ENCODE measurements around the gene METRNL. TPM values are rescaled to one million over a fixed set of nuclear protein-coding genes. Genes with fewer than 3 reads are reported as not detected.
"Not testable (repeated sequence)": the region's sequence is repeated elsewhere in the genome, so short reads cannot be mapped to it uniquely, and the experiment has no call there.

The METRNL gene
- total RNA-seq, 1 experiment from 2014 or later = 58.7 TPM

- no peak for DNase-seq (ENCODE audit: low read depth, low spot score)
- Histone ChIP-seq H2AFZ (ENCODE audit: low read depth, low read length, poor library complexity, severe bottlenecking) (no peak overlapping the region), H3K27me3 (ENCODE audit: insufficient read depth, low read length) (no peaks in the 10 kb centered on the region), H3K9me3 (ENCODE audit: control insufficient read depth in 1 of 2, insufficient read depth in 1 of 2, low read depth in 1 of 2, low read length in 2 of 2) (no peaks in the 10 kb centered on the region), H3K4me2 (ENCODE audit: low read length) (no peak overlapping the region), H3K9ac (ENCODE audit: low read length) (no peak overlapping the region), H3K4me3 (replicated peaks in 1 of 2; ENCODE audit: low read depth in 1 of 2, low read length in 2 of 2) (no peak overlapping the region), H3K27ac (ENCODE audit: low read depth, low read length) (no peak overlapping the region), H3K9me2 (ENCODE audit: insufficient read depth) (no peaks in the 10 kb centered on the region), H3K36me3 (ENCODE audit: control insufficient read depth in 1 of 2, insufficient read depth in 2 of 2, low read length in 2 of 2) (peaks cover 0 to 8% of the 10 kb centered on the region in 2 experiments; a peak in 1 of 4 replicates), H4K20me1 (ENCODE audit: insufficient read depth) (no peaks in the 10 kb centered on the region), H3K79me2 (ENCODE audit: insufficient read depth, low read length) (no peaks in the 10 kb centered on the region), H3K4me1 (ENCODE audit: control insufficient read depth in 1 of 2, insufficient read depth in 2 of 2, low read length in 2 of 2) (no peaks in the 10 kb centered on the region)
- BruUV-seq (replicated peaks) = no TSS peak
- intact Hi-C loops (cut with micrococcal nuclease) = no loop called here
- TF ChIP-seq POLR2AphosphoS5 (IDR thresholded peaks at IDR 0.05; ENCODE audit: low read depth, low read length) (no peak), ATF3 (IDR thresholded peaks at IDR 0.05) (no peak), POLR2A (IDR thresholded peaks at IDR 0.05; ENCODE audit: borderline replicate concordance, extremely low read depth, insufficient read depth, insufficient read length) (no peak)
- ChIA-PET CTCF (no interaction called here), POLR2A (no interaction called here), RAD21 (ENCODE audit: low non-redundant PET in 1 of 2, low total read pairs in 2 of 2, uncharacterized antibody in 2 of 2, unreplicated experiment in 2 of 2) (no interaction called here)
- no peak; the same call in 1 of the 2 replicates for ATAC-seq
Observed at GRCh38 chr17:83030432-83030831, 49.0 kb upstream of the METRNL start.

DNA sequence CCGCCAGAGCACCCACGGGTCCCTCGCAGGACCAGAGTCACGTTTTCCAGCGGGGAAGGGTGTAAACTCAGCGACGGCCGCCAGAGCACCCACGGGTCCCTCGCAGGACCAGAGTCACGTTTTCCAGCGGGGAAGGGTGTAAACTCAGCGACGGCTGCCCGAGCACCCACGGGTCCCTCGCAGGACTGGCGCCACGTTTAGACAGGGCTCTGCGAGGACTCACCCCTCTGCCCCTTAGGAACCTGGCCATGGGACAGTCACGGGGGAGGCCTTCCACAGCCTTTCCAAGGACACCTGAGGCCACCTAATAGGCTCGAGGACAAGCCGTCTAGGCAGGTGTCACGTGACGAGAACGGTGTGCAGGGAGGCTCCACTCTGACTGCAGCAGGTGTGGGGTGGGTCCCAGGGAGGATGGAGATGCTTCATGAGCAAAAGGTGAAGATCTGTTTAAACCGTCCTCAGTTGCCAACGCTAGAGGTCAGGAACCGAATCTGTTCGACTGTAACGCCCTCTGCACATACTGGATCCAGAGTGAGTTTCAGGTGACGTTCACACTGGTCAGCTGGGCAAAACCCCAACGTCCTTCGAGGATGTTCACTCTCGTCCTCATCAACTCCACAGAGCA lies 48.0 kb upstream of the METRNL start:
- ChIA-PET POLR2A (no interaction called here), CTCF (no interaction called here), RAD21 (ENCODE audit: low non-redundant PET in 1 of 2, low total read pairs in 2 of 2, uncharacterized antibody in 2 of 2, unreplicated experiment in 2 of 2) (no interaction called here)
- no peak for TF ChIP-seq CBX3 (IDR thresholded peaks at IDR 0.05; ENCODE audit: low read depth)
- DNase-seq (ENCODE audit: low read depth, low spot score) = no peak
- BruUV-seq (replicated peaks) = no TSS peak
- no peaks in the 10 kb centered on the region for H3K79me2 ChIP-seq (ENCODE audit: insufficient read depth, low read length)
- peaks cover 3 to 18% of the 10 kb centered on the region in 2 experiments; a peak in 1 of 4 replicates for H3K36me3 ChIP-seq (ENCODE audit: control insufficient read depth in 1 of 2, insufficient read depth in 2 of 2, low read length in 2 of 2)
- no peak overlapping the region for H3K9ac ChIP-seq (ENCODE audit: low read length)
- H3K9me2 ChIP-seq (ENCODE audit: insufficient read depth) = no peaks in the 10 kb centered on the region
- intact Hi-C loops (cut with micrococcal nuclease) = no loop called here
- H2AFZ ChIP-seq (ENCODE audit: low read depth, low read length, poor library complexity, severe bottlenecking) = no peak overlapping the region
- H3K9me3 ChIP-seq (ENCODE audit: control insufficient read depth in 1 of 2, insufficient read depth in 1 of 2, low read depth in 1 of 2, low read length in 2 of 2) = no peaks in the 10 kb centered on the region
- no peak for ATAC-seq
- no peak overlapping the region for H3K4me2 ChIP-seq (ENCODE audit: low read length)
- H3K27ac ChIP-seq (ENCODE audit: low read depth, low read length) = no peak overlapping the region
- no peaks in the 10 kb centered on the region for H4K20me1 ChIP-seq (ENCODE audit: insufficient read depth)
- H3K4me3 ChIP-seq (replicated peaks in 1 of 2; ENCODE audit: low read depth in 1 of 2, low read length in 2 of 2) = no peak overlapping the region
- H3K27me3 ChIP-seq (ENCODE audit: insufficient read depth, low read length) = no peaks in the 10 kb centered on the region
- no peaks in the 10 kb centered on the region for H3K4me1 ChIP-seq (ENCODE audit: control insufficient read depth in 1 of 2, insufficient read depth in 2 of 2, low read length in 2 of 2)

DNA sequence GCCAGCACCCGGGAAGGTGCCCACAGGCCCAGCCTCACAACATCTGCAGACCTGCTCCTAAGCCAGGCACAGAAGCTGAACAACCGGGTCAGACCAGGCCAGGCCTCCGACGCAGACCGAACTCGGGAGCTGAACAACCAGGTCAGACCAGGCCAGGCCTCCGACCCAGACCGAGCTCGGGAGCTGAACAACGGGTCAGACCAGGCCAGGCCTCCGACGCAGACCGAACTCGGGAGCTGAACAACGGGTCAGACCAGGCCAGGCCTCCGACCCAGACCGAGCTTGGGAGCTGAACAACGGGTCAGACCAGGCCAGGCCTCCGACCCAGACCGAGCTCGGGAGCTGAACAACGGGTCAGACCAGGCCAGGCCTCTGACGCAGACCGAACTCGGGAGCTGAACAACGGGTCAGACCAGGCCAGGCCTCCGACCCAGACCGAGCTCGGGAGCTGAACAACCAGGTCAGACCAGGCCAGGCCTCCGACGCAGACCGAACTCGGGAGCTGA lies 47.4 kb upstream of the METRNL start:
- H3K9me3 ChIP-seq (ENCODE audit: control insufficient read depth in 1 of 2, insufficient read depth in 1 of 2, low read depth in 1 of 2, low read length in 2 of 2); H3K27me3 ChIP-seq (ENCODE audit: insufficient read depth, low read length); H4K20me1 ChIP-seq (ENCODE audit: insufficient read depth); intact Hi-C loops (cut with micrococcal nuclease); H3K9me2 ChIP-seq (ENCODE audit: insufficient read depth); BruUV-seq (replicated peaks); H3K9ac ChIP-seq (ENCODE audit: low read length); RAD21 ChIA-PET (ENCODE audit: low non-redundant PET in 1 of 2, low total read pairs in 2 of 2, uncharacterized antibody in 2 of 2, unreplicated experiment in 2 of 2); CTCF ChIA-PET; H3K4me2 ChIP-seq (ENCODE audit: low read length); H3K79me2 ChIP-seq (ENCODE audit: insufficient read depth, low read length); H3K4me3 ChIP-seq (replicated peaks in 1 of 2; ENCODE audit: low read depth in 1 of 2, low read length in 2 of 2); H3K27ac ChIP-seq (ENCODE audit: low read depth, low read length); DNase-seq (ENCODE audit: low read depth, low spot score); ATAC-seq; POLR2A ChIA-PET; H3K4me1 ChIP-seq (ENCODE audit: control insufficient read depth in 1 of 2, insufficient read depth in 2 of 2, low read length in 2 of 2); H2AFZ ChIP-seq (ENCODE audit: low read depth, low read length, poor library complexity, severe bottlenecking): not testable (repeated sequence)
- peaks cover 3 to 23% of the 10 kb centered on the region in 2 experiments; a peak in 1 of 4 replicates for H3K36me3 ChIP-seq (ENCODE audit: control insufficient read depth in 1 of 2, insufficient read depth in 2 of 2, low read length in 2 of 2)
